ENCODE data around the gene EPHA1.

Gene EPHA1

DNA sequence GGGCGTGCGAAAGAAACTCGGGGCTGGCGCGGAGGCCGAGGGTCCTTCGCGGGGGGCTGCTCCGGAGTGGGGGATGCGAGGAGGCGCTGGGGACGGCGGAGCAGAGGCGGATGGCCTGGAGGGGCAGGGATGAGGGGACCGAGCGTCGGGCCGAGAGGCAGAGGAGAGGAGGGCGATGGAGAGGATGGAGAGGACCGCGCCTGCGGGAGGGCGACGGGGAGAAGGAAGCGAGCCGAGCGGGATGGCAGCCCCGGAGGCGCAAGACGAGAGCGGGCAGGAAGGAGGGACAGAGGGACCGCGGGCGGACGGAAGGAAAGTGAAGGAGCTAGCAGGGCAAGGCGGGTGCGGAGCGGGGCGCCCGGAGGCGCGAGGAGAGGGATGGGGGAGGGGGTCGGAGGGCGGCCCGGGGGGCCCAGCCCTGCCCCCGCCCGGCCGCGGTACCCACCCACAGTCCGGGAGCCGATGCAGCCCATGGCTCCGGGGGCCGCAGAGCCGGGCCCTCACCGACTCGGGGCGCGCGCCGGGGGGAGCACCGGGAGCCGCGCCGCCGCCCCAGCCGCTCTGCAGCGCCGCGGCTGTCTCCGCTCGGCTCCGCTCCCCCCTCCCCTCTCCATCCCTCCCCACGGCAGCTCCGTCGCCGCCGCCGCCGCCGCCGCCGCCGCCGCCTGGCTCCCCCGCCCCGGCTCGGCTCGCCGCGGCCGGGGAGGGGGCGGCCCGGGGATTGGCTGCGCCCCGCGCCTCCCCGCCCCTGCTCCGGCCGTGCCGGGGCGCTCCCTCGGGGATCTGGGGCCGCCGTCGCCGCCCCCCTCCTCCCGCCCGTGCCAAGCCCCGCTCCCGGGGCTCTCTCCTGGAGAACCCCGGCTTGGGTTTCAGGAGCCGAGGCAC is 46.3 kb downstream of the EPHA1 start, which contains the start of gene FAM131B:
TSS of gene FAM131B (minus strand) at position 583 of the 885 bp plus-strand sequence. CDS start at position 473, 110 bp downstream.
- Histone ChIP-seq H3K9me3 (ENCODE audit: control insufficient read depth, insufficient read depth, low read length) (no peaks in the 10 kb centered on the region), H3K4me2 (ENCODE audit: low read length) (peak within 1 kb of the TSS; percentile 85), H3K36me3 (ENCODE audit: control insufficient read depth, low read length) (no peaks in the 10 kb centered on the region), H3K4me1 (ENCODE audit: control insufficient read depth, low read length) (peaks cover 7% of the 10 kb centered on the region; the same call in 1 of the 2 replicates), H3F3A (ENCODE audit: control insufficient read depth, insufficient read depth) (no peaks in the 10 kb centered on the region), H3K4me3 (ENCODE audit: low read length) (peak within 1 kb of the TSS; percentile 63), H3K27ac (ENCODE audit: low read depth, low read length) (no peak within 1 kb of the TSS), H3K79me2 (ENCODE audit: control insufficient read depth, low read length) (no peaks in the 10 kb centered on the region), H4K20me1 (ENCODE audit: control insufficient read depth, insufficient read depth, low read depth, low read length) (no peaks in the 10 kb centered on the region), H3K27me3 (ENCODE audit: control insufficient read depth, low read length) (peaks cover 79% of the 10 kb centered on the region), H3K9me2 (replicated peaks; ENCODE audit: control insufficient read depth, low read length) (no peaks in the 10 kb centered on the region)
- TF ChIP-seq EZH2phosphoT487 (IDR thresholded peaks at IDR 0.05; ENCODE audit: borderline replicate concordance, low read length): peak; percentile 99
- TF ChIP-seq CTCF (IDR thresholded peaks at IDR 0.05; ENCODE audit: low read depth, low read length, poor library complexity, severe bottlenecking): no peak

DNA sequence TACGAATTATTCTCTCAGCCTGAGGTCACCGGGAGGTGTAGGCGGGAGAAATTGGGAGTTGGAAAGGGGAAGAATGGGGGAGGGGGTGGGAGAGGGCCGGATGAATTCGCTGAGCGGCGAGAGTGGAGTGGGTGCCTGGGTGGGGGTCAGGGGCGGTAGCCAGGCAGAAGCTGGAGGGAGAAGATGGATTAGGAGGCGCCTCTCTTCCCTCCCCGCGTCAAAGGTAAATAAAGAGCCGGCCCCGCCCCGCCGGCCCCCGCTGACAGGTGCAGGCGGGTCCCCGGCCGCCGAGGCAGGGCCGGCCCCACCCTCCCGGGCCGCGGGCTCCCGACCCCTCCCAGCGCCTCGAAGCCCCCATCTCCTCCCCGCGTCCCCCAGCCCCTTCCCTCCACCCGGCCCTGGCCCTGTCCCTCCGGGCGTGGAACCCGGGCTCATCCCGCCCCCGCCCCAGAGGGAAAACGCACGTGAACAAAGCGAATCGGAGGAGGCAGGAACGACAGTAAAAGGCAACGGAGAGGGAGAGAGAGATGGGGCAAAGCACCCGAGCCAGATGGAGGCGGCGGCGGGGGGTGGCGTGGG is 47.0 kb downstream of the EPHA1 start:
- Histone ChIP-seq H3K9me2 (replicated peaks; ENCODE audit: control insufficient read depth, low read length) (no peaks in the 10 kb centered on the region), H3K79me2 (ENCODE audit: control insufficient read depth, low read length) (no peaks in the 10 kb centered on the region), H3K4me2 (ENCODE audit: low read length) (peak overlapping the region; percentile 85), H3K4me1 (ENCODE audit: control insufficient read depth, low read length) (peaks cover 7% of the 10 kb centered on the region; the same call in 1 of the 2 replicates), H3K9me3 (ENCODE audit: control insufficient read depth, insufficient read depth, low read length) (no peaks in the 10 kb centered on the region), H3K36me3 (ENCODE audit: control insufficient read depth, low read length) (no peaks in the 10 kb centered on the region), H3K4me3 (ENCODE audit: low read length) (peak overlapping the region; percentile 63), H3F3A (ENCODE audit: control insufficient read depth, insufficient read depth) (no peaks in the 10 kb centered on the region), H3K27ac (ENCODE audit: low read depth, low read length) (no peak overlapping the region), H4K20me1 (ENCODE audit: control insufficient read depth, insufficient read depth, low read depth, low read length) (no peaks in the 10 kb centered on the region), H3K27me3 (ENCODE audit: control insufficient read depth, low read length) (peaks cover 78% of the 10 kb centered on the region)
- no peak for TF ChIP-seq CTCF (IDR thresholded peaks at IDR 0.05; ENCODE audit: low read depth, low read length, poor library complexity, severe bottlenecking)
- TF ChIP-seq EZH2phosphoT487 (IDR thresholded peaks at IDR 0.05; ENCODE audit: borderline replicate concordance, low read length): no peak

DNA sequence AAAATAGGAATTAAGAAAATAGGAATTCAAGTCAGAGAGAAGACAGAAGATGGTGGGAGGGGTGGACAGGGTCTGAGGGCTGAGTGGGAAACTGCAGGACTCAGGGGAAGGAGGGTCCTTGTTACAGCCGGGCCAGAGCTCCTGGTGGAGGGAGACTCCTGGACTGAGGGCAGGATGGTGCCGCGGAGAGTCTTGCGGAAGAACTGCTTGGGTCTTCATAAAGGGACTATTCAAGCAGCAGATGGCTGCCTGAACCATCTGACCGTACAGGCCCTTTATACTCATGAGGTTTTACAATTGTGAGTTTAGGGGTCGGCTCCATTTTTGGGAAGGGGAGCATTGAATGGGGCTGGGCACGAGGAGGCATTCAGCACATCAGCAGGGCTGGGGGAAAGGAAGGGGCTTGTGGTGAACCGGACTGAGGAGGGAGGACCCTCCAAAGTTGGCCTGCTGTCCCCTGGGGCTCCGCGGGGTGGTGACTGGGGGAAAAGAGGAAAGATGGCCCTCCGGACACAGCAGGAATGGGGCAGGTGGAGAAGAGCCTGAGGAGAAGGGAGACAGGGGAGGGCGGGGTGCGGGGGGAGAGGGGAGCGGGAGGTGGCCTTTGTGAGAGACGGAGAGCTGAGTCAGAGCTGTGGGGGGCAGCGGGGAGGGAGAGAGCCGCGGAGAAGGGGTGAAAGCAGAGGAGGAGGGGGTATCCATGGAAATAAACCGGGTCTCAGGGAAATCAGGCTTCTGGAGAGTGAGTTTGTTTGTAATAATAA is 47.7 kb downstream of the EPHA1 start:
- H3K9me2 ChIP-seq (replicated peaks; ENCODE audit: control insufficient read depth, low read length): no peaks in the 10 kb centered on the region
- H3K27me3 ChIP-seq (ENCODE audit: control insufficient read depth, low read length): peaks cover 78% of the 10 kb centered on the region
- TF ChIP-seq CTCF (IDR thresholded peaks at IDR 0.05; ENCODE audit: low read depth, low read length, poor library complexity, severe bottlenecking) (no peak), EZH2phosphoT487 (IDR thresholded peaks at IDR 0.05; ENCODE audit: borderline replicate concordance, low read length) (no peak)
- H3K27ac ChIP-seq (ENCODE audit: low read depth, low read length): no peak overlapping the region
- H3F3A ChIP-seq (ENCODE audit: control insufficient read depth, insufficient read depth): no peaks in the 10 kb centered on the region
- H3K36me3 ChIP-seq (ENCODE audit: control insufficient read depth, low read length): no peaks in the 10 kb centered on the region
- H4K20me1 ChIP-seq (ENCODE audit: control insufficient read depth, insufficient read depth, low read depth, low read length): no peaks in the 10 kb centered on the region
- no peaks in the 10 kb centered on the region for H3K9me3 ChIP-seq (ENCODE audit: control insufficient read depth, insufficient read depth, low read length)
- peaks cover 7% of the 10 kb centered on the region; the same call in 1 of the 2 replicates for H3K4me1 ChIP-seq (ENCODE audit: control insufficient read depth, low read length)
- no peak overlapping the region for H3K4me3 ChIP-seq (ENCODE audit: low read length)
- H3K79me2 ChIP-seq (ENCODE audit: control insufficient read depth, low read length): no peaks in the 10 kb centered on the region
- H3K4me2 ChIP-seq (ENCODE audit: low read length): no peak overlapping the region
